GM12891 (cell line): ENCODE data around the gene GGT6.

Source experiments
- PAX5 ChIP-seq: IDR thresholded peaks from 2 replicates; pipeline ENCODE4 v1.6.1; 2011; ENCODE audit warnings: low read length, moderate library complexity, mild to moderate bottlenecking; ENCODE audit not compliant: insufficient read depth, severe bottlenecking
- POLR2A ChIP-seq: IDR thresholded peaks from 2 replicates; pipeline ENCODE4 v1.6.1; 2011; ENCODE audit warnings: low read depth, low read length, control low read depth
- POLR2AphosphoS5 ChIP-seq: IDR thresholded peaks from 2 replicates; pipeline ENCODE4 v1.6.1; 2011; ENCODE audit warnings: low read depth, low read length, control low read depth
- SPI1 ChIP-seq: IDR thresholded peaks from 2 replicates; pipeline ENCODE4 v1.6.1; 2011; ENCODE audit warnings: low read depth, low read length, control low read depth
- TAF1 ChIP-seq: IDR thresholded peaks from 2 replicates; pipeline ENCODE4 v1.6.1; 2011; ENCODE audit warnings: low read depth, low read length, control low read depth

DNA sequence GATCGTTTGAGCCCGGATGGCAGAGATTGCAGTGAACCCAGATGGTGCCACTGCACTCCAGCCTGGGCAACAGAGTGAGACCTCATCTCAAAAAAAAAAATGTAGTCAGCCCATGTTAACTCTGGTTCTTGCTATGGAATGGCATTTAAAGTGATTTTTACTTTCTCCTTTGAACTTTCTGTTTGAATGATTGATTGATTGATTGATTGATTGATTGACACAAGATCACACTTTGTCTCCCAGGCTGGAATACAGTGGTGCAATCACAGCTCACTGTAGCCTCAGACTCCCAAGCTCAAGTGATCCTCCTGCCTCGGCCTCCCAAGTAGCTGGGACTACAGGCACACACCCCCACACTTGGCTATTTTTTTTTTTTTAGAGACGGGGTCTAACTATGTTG, 40.9 kb upstream of the GGT6 start:
- TF ChIP-seq POLR2AphosphoS5 (no peak), POLR2A (no peak), TAF1 (no peak), SPI1 (no peak), PAX5 (no peak)
